Esophagus squamous epithelium (tissue), 5 donors: ENCODE results near the gene CELA2B. TPM values are rescaled to one million over a fixed set of nuclear protein-coding genes. Genes with fewer than 3 reads are reported as not detected.
"Not testable (repeated sequence)": the region's sequence is repeated elsewhere in the genome, so short reads cannot be mapped to it uniquely, and the experiment has no call there.

ENCODE experiments used
- DNase-seq: peaks from one replicate; lab custom pipeline; 2025; lab: John Stamatoyannopoulos, UW
- H3K27ac ChIP-seq, 4 donors: fragments of 200-600 bp; sonication (generic); one replicate each; pipeline ENCODE4 v1.5.1; 2016 to 2019; ENCODE audit warnings: mild to moderate bottlenecking in 1 of 4
- H3K27me3 ChIP-seq, 4 donors: fragments of 200-600 bp; sonication (generic); 1 replicate in 3 of 4; 2 replicates in 1 of 4; pipeline versions ENCODE4 v1.5.1 to v1.6.0; 2017 to 2021; ENCODE audit warnings: antibody characterized with exemption in 1 of 4
- H3K36me3 ChIP-seq, 3 donors: fragments of 200-600 bp; sonication (generic); one replicate each; pipeline ENCODE4 v1.5.1; 2016 to 2019
- H3K4me1 ChIP-seq, 3 donors: fragments of 200-600 bp; sonication (generic); one replicate each; pipeline ENCODE4 v1.5.1; 2017 to 2019
- H3K4me3 ChIP-seq, 4 donors: fragments of 200-600 bp; sonication (generic); 1 replicate in 3 of 4; 2 replicates in 1 of 4; pipeline ENCODE4 v1.5.1; 2016 to 2019; ENCODE audit warnings: mild to moderate bottlenecking in 2 of 4, moderate library complexity in 1 of 4
- H3K9me3 ChIP-seq, 3 donors: fragments of 200-600 bp; sonication (generic); one replicate each; pipeline ENCODE4 v1.5.1; 2016 to 2019
- CTCF ChIP-seq, 6 experiments: fragments of 450-650 bp in 4 of 6; fragments of 200-600 bp in 2 of 6; sonication (generic) in 2 of 6; IDR thresholded peaks; one replicate each; pipeline ENCODE4 v1.5.1; 2016 to 2019; ENCODE audit warnings: antibody characterized with exemption in 6 of 6, mild to moderate bottlenecking in 4 of 6, moderate library complexity in 4 of 6
- POLR2A ChIP-seq, 4 donors: fragments of 450-650 bp; IDR thresholded peaks; one replicate each; pipeline ENCODE4 v1.6.1; 2017; ENCODE audit warnings: antibody characterized with exemption in 4 of 4, mild to moderate bottlenecking in 4 of 4, moderate library complexity in 3 of 4
- WGBS, 2 donors: methylation state at CpG; one replicate each; pipeline ENCODE4 v1.1.5; 2018; 5-methylcytosine and 5-hydroxymethylcytosine counted together
- intact Hi-C: fragments of 100-400 bp; cut with DNase I; formaldehyde crosslinking; loops from one replicate; pipeline ENCODE4 v1.15.0; 2022
- total RNA-seq, 4 donors: library from RNA; depleted of rRNA; stranded (reverse); fragments of >200 nt; gene quantifications; one replicate each; pipeline ENCODE4 v1.1.0, GENCODE V29; 2016
- donor health status: DM: yes; HTN: yes; CAD: no.

The CELA2B gene
- total RNA-seq: not detected

- 73% methylated on average over 5 of the region's 5 CpGs for whole genome bisulfite sequencing, 2 donors
- no peaks in the 10 kb centered on the region for H3K4me1 ChIP-seq
- no peaks in the 10 kb centered on the region for H3K9me3 ChIP-seq
- no peak for DNase-seq
- no peaks in the 10 kb centered on the region for H3K36me3 ChIP-seq
- peaks cover 0 to 8% (median 0%) of the 10 kb centered on the region in 4 donors for H3K27me3 ChIP-seq
- TF ChIP-seq CTCF (IDR thresholded peaks at IDR 0.05): no peak
- no peak for TF ChIP-seq POLR2A (IDR thresholded peaks at IDR 0.05)
- H3K27ac ChIP-seq: no peak within 1 kb of the TSS
- H3K4me3 ChIP-seq: no peak within 1 kb of the TSS
- intact Hi-C loops: no loop called here
These were observed at the start of gene CELA2B for GRCh38 chr1:15475752-15476314. CELA2B (plus strand) TSS chr1:15476104; CDS start chr1:15476126, 22 bp downstream.

- DNase-seq: no peak
- Histone ChIP-seq H3K9me3 (no peaks in the 10 kb centered on the region), H3K4me3 (peak overlapping the region in 1 of 4 donors; percentile 23), H3K27ac (peak overlapping the region in 3 of 4 donors; percentile 14 to 49 (median 27)), H3K27me3 (no peaks in the 10 kb centered on the region), H3K4me1 (peaks cover 13 to 55% (median 14%) of the 10 kb centered on the region in 3 donors), H3K36me3 (peaks cover 0 to 68% (median 6%) of the 10 kb centered on the region in 3 donors)
- intact Hi-C loops: no loop called here
- TF ChIP-seq CTCF (IDR thresholded peaks at IDR 0.05) (peak in 4 of 6 experiments; percentile 25 to 46 (median 30)), POLR2A (IDR thresholded peaks at IDR 0.05) (no peak)
- WGBS, 2 donors: 57 to 80% methylated on average over 7 to 16 of the region's 30 CpGs
These were observed 49.2 kb upstream of the CELA2B start for GRCh38 chr1:15426492-15427279.

DNA sequence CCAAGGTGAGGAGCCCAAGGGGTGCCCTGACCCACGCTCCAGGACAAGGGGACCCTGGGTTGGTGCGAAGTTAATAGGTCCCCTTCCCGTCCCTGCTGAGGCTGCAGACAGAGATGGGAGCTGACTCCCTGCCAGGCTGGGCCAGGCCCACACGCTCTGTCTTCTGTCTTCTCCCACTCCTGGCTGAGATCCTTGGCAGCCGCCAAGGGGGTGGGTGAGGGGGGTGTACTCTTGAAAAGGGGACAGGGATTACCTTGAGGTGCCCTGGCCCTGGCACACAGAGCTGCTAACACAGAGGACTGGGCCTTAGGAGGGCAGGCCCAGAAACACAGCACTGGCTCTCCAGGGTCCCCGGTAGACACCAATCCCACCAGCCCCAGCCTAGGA lies 48.6 kb upstream of the CELA2B start:
- Histone ChIP-seq H3K36me3 (peaks cover 0 to 67% (median 6%) of the 10 kb centered on the region in 3 donors), H3K4me3 (peak overlapping the region in 1 of 4 donors; percentile 23), H3K4me1 (peaks cover 13 to 53% (median 14%) of the 10 kb centered on the region in 3 donors), H3K27ac (peak overlapping the region in 2 of 4 donors; percentile 14 to 49), H3K27me3 (no peaks in the 10 kb centered on the region), H3K9me3 (no peaks in the 10 kb centered on the region)
- TF ChIP-seq POLR2A (IDR thresholded peaks at IDR 0.05) (no peak), CTCF (IDR thresholded peaks at IDR 0.05) (no peak)
- intact Hi-C loops: no loop called here
- DNase-seq: no peak
- no CpG with 5 or more reads among the region's 6 CpGs for WGBS, 2 donors

- WGBS, 2 donors: 82 to 86% methylated on average over 8 to 10 of the region's 11 CpGs
- Histone ChIP-seq H3K4me1 (peaks cover 13 to 53% (median 14%) of the 10 kb centered on the region in 3 donors), H3K36me3 (peaks cover 0 to 58% (median 6%) of the 10 kb centered on the region in 3 donors)
- DNase-seq, H3K9me3 ChIP-seq, intact Hi-C loops, H3K27ac ChIP-seq, H3K4me3 ChIP-seq, H3K27me3 ChIP-seq: not testable (repeated sequence)
These were observed 47.7 kb upstream of the CELA2B start for GRCh38 chr1:15428252-15428651.

DNA sequence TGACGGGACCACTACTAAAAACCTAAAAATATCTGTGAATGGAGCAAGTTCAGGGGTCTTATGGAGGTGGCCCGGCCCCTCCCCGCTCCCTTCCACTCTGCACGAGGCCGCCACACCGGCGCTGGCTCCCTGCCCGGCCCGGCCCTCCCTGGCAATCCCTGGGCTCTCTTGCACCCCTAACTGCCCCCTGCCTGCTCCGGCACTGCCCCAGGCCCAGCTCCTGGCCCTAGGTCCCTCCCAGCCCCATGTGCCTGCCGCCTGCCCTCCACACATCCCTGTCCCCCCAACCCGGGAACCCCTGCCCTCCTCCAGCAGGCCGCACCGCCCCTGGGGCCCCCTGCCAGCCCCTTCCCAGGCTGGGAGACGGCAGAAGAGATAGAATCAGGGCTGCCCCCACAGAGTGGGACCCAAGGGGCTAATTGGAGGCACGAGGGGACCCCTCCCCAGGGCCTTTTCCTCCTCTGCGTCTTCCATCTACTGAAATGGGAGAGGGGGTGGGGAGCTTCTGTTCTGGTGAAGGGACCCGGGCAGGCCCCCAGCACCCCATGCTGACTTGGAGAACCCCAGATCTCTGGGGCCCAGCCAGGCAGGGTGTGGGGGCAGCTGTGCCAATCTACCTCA lies 47.0 kb upstream of the CELA2B start:
- 89 to 91% methylated on average over 5 to 6 of the region's 18 CpGs for WGBS, 2 donors
- H3K4me3 ChIP-seq: no peak overlapping the region
- H3K27me3 ChIP-seq: no peaks in the 10 kb centered on the region
- no peak overlapping the region for H3K27ac ChIP-seq
- H3K36me3 ChIP-seq: peaks cover 0 to 56% (median 6%) of the 10 kb centered on the region in 3 donors
- TF ChIP-seq CTCF (IDR thresholded peaks at IDR 0.05) (no peak), POLR2A (IDR thresholded peaks at IDR 0.05) (no peak)
- DNase-seq: no peak
- peaks cover 13 to 46% (median 14%) of the 10 kb centered on the region in 3 donors for H3K4me1 ChIP-seq
- no peaks in the 10 kb centered on the region for H3K9me3 ChIP-seq
- intact Hi-C loops: no loop called here
